ENCODE data around the gene SYNJ1.

DNA sequence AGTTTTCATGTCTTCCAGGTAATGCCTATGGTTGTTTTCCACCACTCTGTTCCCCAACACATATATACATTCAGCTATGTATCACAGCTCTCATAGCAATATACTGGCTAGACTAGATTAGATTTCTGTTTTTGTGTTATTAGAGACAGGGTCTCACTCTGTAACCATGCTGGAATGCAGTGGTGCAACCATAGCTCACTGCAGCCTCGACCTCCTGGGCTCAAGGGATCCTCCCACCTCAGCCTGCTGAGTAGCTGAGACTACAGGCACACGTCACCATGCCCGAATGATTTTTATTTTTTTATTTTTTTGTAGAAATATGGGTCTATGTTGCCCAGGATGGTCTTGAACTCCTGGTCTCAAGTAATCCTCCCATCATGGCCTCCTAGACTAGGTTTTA, 37.7 kb downstream of the SYNJ1 start:
- TF ChIP-seq, protein P1, sequence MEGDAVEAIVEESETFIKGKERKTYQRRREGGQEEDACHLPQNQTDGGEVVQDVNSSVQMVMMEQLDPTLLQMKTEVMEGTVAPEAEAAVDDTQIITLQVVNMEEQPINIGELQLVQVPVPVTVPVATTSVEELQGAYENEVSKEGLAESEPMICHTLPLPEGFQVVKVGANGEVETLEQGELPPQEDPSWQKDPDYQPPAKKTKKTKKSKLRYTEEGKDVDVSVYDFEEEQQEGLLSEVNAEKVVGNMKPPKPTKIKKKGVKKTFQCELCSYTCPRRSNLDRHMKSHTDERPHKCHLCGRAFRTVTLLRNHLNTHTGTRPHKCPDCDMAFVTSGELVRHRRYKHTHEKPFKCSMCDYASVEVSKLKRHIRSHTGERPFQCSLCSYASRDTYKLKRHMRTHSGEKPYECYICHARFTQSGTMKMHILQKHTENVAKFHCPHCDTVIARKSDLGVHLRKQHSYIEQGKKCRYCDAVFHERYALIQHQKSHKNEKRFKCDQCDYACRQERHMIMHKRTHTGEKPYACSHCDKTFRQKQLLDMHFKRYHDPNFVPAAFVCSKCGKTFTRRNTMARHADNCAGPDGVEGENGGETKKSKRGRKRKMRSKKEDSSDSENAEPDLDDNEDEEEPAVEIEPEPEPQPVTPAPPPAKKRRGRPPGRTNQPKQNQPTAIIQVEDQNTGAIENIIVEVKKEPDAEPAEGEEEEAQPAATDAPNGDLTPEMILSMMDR (IDR thresholded peaks at IDR 0.05) = no peak
- TF ChIP-seq POLR2A (IDR thresholded peaks at IDR 0.05) = no peak

Data from right lobe of liver (tissue), 4 donors.